Epithelial cell of esophagus (primary cell): Measurements from ENCODE around the gene SSX2IP.

Source experiments
- DNase-seq: peaks from one replicate; pipeline ENCODE4 v3.0.0; 2010; ENCODE audit warnings: low read depth
- H3K4me3 ChIP-seq: 2 replicates; pipeline ENCODE4 v1.5.1; 2011; ENCODE audit warnings: mild to moderate bottlenecking, low read length, control low read depth
- TF ChIP-seq, protein P1 (sequence below): IDR thresholded peaks from 2 replicates; pipeline ENCODE4 v1.5.1; 2011; ENCODE audit warnings: low read depth, mild to moderate bottlenecking, low read length, control low read depth, inconsistent platforms; ENCODE audit not compliant: insufficient read depth; ENCODE audit errors: missing control alignments

The SSX2IP gene

DNA sequence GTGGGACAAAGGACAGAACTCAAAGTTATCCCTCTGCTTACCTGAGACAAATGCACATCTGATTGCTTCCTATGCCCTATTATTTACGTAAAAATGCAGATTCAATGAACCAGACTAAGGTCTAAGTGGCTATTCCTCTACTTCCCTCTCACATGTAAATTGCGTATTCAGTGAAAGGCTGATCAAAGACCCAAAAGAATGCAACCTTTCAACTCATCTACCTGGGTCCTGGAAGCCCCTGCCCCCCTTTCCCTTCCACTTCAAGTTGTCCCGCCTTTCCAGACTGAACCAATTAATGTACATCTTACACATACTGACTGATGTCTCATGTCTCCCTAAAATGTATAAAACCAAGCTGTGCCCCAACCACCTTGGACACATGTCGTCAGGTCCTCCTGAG lies 14.6 kb downstream of the SSX2IP start:
- no peak for DNase-seq
- H3K4me3 ChIP-seq: no peak overlapping the region
- TF ChIP-seq, protein P1, sequence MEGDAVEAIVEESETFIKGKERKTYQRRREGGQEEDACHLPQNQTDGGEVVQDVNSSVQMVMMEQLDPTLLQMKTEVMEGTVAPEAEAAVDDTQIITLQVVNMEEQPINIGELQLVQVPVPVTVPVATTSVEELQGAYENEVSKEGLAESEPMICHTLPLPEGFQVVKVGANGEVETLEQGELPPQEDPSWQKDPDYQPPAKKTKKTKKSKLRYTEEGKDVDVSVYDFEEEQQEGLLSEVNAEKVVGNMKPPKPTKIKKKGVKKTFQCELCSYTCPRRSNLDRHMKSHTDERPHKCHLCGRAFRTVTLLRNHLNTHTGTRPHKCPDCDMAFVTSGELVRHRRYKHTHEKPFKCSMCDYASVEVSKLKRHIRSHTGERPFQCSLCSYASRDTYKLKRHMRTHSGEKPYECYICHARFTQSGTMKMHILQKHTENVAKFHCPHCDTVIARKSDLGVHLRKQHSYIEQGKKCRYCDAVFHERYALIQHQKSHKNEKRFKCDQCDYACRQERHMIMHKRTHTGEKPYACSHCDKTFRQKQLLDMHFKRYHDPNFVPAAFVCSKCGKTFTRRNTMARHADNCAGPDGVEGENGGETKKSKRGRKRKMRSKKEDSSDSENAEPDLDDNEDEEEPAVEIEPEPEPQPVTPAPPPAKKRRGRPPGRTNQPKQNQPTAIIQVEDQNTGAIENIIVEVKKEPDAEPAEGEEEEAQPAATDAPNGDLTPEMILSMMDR: no peak

DNA sequence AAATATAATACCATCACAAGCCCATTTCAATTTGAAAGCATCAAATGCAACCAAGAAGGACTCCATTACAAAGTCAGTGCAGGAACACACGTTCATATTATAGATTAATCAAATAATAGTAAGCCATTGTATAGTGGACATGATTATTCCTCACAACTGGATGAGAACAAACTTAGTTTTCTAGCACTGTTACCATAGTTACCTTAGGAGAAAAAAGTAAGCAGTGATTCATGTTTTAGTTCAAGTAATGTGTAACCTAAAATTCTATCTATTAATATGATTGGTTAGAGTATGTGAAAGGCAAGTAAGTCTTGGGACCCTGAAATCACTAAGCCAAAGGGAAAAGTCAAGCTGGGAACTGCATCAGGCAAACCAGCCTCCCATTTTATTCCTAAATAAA lies 15.2 kb downstream of the SSX2IP start:
- no peak for DNase-seq
- H3K4me3 ChIP-seq: no peak overlapping the region
- TF ChIP-seq, protein P1: no peak

DNA sequence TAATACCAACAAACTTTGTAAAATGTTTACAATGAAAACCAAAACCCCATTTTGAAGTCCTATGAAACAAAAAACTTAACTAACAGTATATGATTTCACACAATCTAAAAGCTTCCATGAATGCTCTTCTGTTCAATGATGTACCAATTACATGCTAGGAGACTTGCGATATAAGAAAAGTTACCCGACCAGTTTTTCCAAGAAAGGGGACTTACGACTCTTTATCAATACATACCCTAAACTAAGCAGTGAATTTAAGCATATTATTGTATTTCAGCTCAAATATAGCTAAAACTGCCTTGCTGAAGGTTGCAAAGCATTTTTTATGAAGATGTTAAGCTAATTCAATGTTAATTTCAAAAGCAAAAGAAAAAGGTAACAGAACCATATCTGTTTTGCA lies 15.6 kb downstream of the SSX2IP start:
- TF ChIP-seq, protein P1: no peak
- DNase-seq: no peak

DNA sequence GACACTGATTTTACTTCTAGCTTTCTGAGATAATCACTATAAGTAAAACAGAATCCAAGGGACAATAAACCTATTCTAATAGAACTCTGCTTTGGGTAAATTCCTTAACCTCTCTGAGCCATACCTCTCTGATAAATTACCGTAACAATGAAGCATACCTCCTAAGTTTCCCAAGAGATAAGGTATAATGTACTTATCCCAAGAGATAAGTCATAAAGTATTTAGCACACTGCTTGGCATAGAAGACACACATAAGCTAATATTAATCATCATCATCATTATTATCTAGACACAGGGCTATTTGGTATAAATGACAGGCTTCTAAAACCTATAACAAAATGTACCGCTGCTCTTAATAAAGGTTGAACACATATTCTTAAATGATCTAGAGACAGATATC lies 16.2 kb downstream of the SSX2IP start:
- TF ChIP-seq, protein P1: no peak
- H3K4me3 ChIP-seq: no peak overlapping the region
- DNase-seq: no peak

More for the DNA sequence above, 15.6 kb downstream of the SSX2IP start:
- no peak overlapping the region for H3K4me3 ChIP-seq

DNA sequence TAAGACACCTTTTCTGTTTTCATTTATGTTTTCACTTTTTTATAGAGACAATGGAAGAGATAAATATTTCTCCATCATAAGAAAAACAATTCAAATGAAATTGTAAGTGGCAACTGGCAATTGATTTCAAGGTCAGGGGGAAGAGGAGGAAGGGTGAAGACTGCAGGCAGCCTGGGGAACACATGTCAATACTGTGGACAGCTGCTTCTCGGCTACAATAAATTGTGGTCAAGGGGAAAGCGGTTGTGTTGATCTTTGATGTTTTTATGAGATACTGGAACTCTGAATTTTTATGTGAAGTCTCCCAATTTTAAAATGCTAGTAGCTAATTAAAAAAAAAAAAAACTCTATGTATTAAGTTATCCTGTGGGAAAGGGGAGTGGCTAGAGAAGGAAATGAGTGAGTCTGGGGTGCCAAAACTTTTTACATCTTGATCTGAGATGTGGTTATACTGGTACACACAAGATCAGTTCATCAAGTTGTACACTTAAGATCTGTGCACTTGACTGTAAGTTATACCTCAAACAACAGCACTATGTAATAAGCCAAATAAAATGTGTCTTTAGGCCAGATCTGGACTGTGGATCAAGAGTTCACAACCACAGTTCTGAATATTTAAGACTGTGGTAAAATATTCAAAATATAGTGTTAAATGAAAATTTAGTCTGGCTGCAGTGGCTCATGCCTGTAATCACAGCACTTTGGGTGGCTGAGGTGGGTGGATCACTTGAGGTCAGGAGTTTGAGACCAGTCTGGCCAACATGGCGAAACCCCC lies 18.0 kb downstream of the SSX2IP start:
- no peak for DNase-seq
- H3K4me3 ChIP-seq: no peak overlapping the region
- TF ChIP-seq, protein P1: no peak

DNA sequence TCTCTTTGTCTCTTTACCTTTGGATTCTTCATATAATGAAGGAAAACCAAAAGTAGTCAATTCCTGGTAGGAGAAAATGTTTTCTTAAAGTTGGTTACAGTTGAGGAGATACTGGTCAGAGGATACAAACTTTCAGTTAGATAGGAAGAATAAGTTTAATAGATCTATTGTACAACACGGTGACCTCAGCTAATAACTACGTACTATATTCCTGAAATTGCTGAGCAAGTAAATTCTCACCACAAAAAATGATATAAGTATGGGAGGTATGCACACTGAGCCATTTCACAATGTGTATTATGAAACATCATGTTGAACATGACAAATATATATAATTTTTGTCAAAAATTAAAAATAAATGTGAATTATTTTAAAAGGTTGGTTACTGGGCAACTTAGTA lies 20.4 kb downstream of the SSX2IP start:
- TF ChIP-seq, protein P1: no peak
- DNase-seq: peak; percentile 48

DNA sequence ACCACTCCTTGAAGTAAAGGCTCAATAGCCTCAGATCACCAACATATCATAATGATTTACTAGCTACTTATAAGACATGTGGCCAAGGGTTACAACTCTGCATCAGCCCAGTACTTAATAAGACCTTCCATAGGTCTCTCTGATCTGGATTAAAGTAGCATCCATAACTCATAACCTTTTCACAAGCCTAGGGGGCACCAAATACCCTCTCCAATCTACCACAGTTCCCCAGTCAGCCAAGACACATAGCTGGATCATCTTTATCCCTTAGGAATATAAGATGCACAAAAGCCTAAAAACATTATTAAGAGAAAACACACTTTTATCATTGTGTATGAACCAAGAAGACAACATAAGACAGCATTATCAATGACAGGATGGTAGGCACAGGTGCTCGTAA lies 22.1 kb downstream of the SSX2IP start:
- TF ChIP-seq, protein P1: no peak
- peak; percentile 20 for DNase-seq
- H3K4me3 ChIP-seq: no peak overlapping the region

More for the DNA sequence above, 20.4 kb downstream of the SSX2IP start:
- no peak overlapping the region for H3K4me3 ChIP-seq
